Measurements from ENCODE around the gene RMND5B. TPM values are rescaled to one million over a fixed set of nuclear protein-coding genes. Genes with fewer than 3 reads are reported as not detected.

The RMND5B gene
- total RNA-seq, 1 experiment from 2014 or later = 37.0 TPM

GRCh38 chr5:178093134-178093533 lies 37.7 kb upstream of the RMND5B start:
- intact Hi-C loops (cut with micrococcal nuclease; ENCODE audit: unreplicated experiment) = no loop called here
- POLR2A ChIA-PET (ENCODE audit: low non-redundant PET) = no interaction called here

GRCh38 chr5:178094345-178094744 lies 36.5 kb upstream of the RMND5B start:
- H3K36me3 ChIP-seq (ENCODE audit: insufficient read depth, low read length, poor library complexity, severe bottlenecking) = no peaks in the 10 kb centered on the region
- H3K27ac ChIP-seq (ENCODE audit: low read depth, low read length, poor library complexity, severe bottlenecking) = no peak overlapping the region
- intact Hi-C loops (cut with micrococcal nuclease; ENCODE audit: unreplicated experiment) = no loop called here
- H3K4me1 ChIP-seq (ENCODE audit: insufficient read depth, low read length, poor library complexity, severe bottlenecking) = no peaks in the 10 kb centered on the region
- ChIA-PET CTCF (no interaction called here), POLR2A (ENCODE audit: low non-redundant PET) (no interaction called here)
- no peaks in the 10 kb centered on the region for H3K27me3 ChIP-seq (replicated peaks; ENCODE audit: insufficient read depth, low read depth, low read length, poor library complexity)
- no peaks in the 10 kb centered on the region for H3K9me3 ChIP-seq (ENCODE audit: low read depth, low read length, poor library complexity, severe bottlenecking)
- no TSS peak for BruUV-seq (replicated peaks)
- no peak for DNase-seq (ENCODE audit: low spot score)
- no peak overlapping the region for H3K4me3 ChIP-seq (ENCODE audit: low read depth, low read length, poor library complexity, severe bottlenecking)
- no peak for TF ChIP-seq CTCF (conservative IDR thresholded peaks at IDR 0.05; ENCODE audit: low read depth, low read length)
- TF ChIP-seq EZH2 (IDR thresholded peaks at IDR 0.05; ENCODE audit: borderline replicate concordance, low read depth, low read length, poor library complexity, severe bottlenecking) = no peak

More at GRCh38 chr5:178093134-178093533, 37.7 kb upstream of the RMND5B start:
- Histone ChIP-seq H3K4me3 (ENCODE audit: low read depth, low read length, poor library complexity, severe bottlenecking) (no peak overlapping the region), H3K4me1 (ENCODE audit: insufficient read depth, low read length, poor library complexity, severe bottlenecking) (no peaks in the 10 kb centered on the region), H3K27me3 (replicated peaks; ENCODE audit: insufficient read depth, low read depth, low read length, poor library complexity) (no peaks in the 10 kb centered on the region), H3K9me3 (ENCODE audit: low read depth, low read length, poor library complexity, severe bottlenecking) (no peaks in the 10 kb centered on the region), H3K36me3 (ENCODE audit: insufficient read depth, low read length, poor library complexity, severe bottlenecking) (no peaks in the 10 kb centered on the region), H3K27ac (ENCODE audit: low read depth, low read length, poor library complexity, severe bottlenecking) (no peak overlapping the region)
- no peak for TF ChIP-seq EZH2 (IDR thresholded peaks at IDR 0.05; ENCODE audit: borderline replicate concordance, low read depth, low read length, poor library complexity, severe bottlenecking)
- no peak for TF ChIP-seq CTCF (conservative IDR thresholded peaks at IDR 0.05; ENCODE audit: low read depth, low read length)
- CTCF ChIA-PET = no interaction called here
- DNase-seq (ENCODE audit: low spot score) = no peak
- no TSS peak for BruUV-seq (replicated peaks)

- intact Hi-C loops (cut with micrococcal nuclease; ENCODE audit: unreplicated experiment) = no loop called here
- no TSS peak for BruUV-seq (replicated peaks)
- Histone ChIP-seq H3K4me1 (ENCODE audit: insufficient read depth, low read length, poor library complexity, severe bottlenecking) (no peaks in the 10 kb centered on the region), H3K36me3 (ENCODE audit: insufficient read depth, low read length, poor library complexity, severe bottlenecking) (no peaks in the 10 kb centered on the region), H3K9me3 (ENCODE audit: low read depth, low read length, poor library complexity, severe bottlenecking) (no peaks in the 10 kb centered on the region), H3K27ac (ENCODE audit: low read depth, low read length, poor library complexity, severe bottlenecking) (no peak overlapping the region), H3K4me3 (ENCODE audit: low read depth, low read length, poor library complexity, severe bottlenecking) (no peak overlapping the region), H3K27me3 (replicated peaks; ENCODE audit: insufficient read depth, low read depth, low read length, poor library complexity) (no peaks in the 10 kb centered on the region)
- TF ChIP-seq CTCF (conservative IDR thresholded peaks at IDR 0.05; ENCODE audit: low read depth, low read length) (no peak), EZH2 (IDR thresholded peaks at IDR 0.05; ENCODE audit: borderline replicate concordance, low read depth, low read length, poor library complexity, severe bottlenecking) (no peak)
- ChIA-PET POLR2A (ENCODE audit: low non-redundant PET) (no interaction called here), CTCF (no interaction called here)
- no peak for DNase-seq (ENCODE audit: low spot score)
Measured at GRCh38 chr5:178098685-178099084, 32.1 kb upstream of the RMND5B start.
